HG03378 (cell line): Measurements from ENCODE around the gene NDST4.

ENCODE experiments used
- ATAC-seq: cut with Tn5 transposase; IDR thresholded peaks from one replicate; pipeline ENCODE4 v1.9.1; 2021; ENCODE audit warnings: mild to moderate bottlenecking, moderate library complexity; ENCODE audit not compliant: unreplicated experiment

Gene NDST4

DNA sequence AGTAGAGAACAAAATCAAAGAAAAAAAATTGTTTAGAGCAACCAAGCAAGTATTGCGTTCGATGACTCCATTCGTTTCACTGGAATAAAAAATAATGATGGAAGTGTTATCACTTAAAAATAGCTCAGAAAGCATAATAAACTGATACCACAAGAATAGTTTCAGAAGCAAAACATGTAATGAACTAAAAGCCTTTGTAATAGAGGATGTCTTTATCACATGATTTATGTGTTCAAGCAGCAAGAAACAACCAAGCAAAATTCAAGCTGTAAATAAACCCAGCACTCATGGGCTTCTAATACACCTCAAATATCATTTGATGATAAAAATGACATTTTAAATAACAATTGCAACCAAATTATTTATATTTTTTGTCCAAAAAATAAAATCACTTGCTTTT is 192.2 kb downstream of the NDST4 start:
- no peak for ATAC-seq

DNA sequence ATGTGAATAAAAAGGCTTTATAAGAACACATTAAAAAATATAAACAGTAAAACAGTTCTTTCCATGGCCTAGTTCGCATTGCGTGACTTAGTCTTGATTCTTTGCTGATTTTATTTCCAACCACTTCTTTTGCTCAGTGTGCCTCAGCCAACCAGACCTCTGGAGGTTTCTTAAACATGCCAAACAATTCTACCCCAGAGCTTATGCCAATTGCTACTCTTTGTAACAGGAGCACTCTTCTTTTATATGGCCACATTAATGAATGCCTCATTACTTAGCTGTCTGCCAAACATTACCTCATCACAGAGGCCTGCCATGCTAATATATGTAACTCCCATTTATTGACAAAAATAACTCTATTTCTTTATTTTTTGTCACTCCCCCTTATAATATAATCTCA is 202.3 kb downstream of the NDST4 start:
- ATAC-seq: no peak

DNA sequence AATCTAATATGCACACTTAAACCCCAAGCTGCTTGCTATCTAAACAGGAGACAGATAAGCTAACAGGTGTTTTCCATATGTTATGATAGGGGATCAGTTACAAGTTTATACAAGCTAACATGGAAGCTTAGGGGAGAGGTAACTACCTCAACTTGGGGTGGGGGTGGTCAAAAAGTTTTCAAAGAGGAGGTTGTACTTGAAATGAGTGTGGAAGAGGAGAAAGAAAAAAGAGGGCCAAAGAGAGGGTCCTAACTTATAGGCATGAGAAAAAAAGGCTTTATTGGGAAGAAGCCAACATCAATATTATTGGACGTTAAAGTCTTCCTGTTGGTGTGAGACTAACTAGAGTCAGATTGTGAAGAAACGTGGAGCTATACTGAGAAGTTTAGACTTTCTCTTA is 205.9 kb downstream of the NDST4 start:
- ATAC-seq: no peak

DNA sequence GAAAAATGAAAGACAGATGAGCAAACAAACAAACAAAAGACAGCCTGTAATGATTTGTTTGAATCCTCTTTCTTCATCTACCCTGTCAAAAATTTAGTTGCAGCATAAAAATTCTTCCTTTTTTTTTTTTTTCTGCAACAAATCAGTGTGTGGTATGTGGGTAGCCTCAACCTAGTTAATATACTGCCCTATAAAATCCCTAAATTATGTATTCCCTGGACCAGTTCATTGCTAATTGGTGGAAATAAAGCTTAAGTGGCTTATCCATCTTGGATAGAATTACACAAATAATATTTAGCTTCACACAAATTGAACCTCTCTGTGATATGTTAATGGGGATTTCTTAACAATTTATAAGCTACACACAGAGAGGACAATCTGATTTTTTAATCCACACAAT is 208.4 kb downstream of the NDST4 start:
- no peak for ATAC-seq

DNA sequence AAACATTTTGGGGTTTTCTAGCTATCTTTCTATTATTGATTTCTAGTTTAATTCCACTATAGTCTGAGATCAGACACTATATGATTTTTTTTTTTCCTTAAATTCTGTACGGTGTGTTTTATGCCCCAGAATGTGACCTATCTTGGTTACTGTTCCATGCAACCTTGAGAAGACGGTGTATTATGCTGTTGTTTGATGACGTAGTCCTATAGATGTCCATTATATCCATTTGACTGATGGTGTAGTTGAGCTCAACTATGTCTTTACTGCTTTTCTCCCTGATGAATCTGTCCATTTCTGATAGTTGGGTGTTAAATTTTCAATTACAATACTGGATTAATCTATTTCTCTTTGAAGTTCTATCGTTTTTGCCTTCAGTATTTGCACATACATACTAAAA is 212.5 kb downstream of the NDST4 start:
- no peak for ATAC-seq

DNA sequence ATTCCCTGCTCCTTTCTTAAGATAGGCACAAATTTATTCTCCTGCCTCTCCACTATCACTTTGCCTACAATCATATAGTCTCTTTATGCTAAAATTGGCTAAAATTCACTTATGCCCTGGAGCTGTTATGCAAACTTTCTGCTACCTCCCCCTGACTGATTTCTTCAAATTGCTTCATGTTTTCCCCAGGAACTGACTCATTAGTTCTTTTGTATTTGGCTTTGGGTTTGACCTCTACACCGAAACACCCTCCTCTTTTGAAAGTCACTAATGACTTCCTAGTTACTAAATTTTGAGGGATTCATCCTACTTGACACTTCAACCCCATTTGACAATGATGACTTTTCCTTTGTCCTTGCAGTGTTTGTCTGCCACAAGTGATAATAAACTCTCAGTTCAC is 222.6 kb downstream of the NDST4 start:
- ATAC-seq: no peak

DNA sequence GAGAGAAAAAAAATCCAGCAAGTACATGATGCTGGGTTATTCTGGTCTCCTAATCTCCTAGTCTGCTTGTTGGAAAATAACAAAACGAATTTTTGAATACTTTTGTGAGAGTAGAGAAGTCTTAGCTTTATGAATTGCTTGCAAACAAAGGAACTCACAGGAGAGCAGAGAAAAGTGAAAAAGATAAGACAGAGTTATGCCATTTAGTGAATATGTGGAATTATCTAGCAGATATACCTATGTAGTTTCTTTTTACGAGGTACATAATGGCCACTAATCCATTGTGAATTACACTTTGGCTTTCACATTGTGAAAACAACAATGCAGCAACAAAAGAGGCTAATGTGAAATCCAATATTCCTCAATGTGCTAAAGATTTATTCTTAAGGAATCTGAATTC is 226.7 kb downstream of the NDST4 start:
- no peak for ATAC-seq

DNA sequence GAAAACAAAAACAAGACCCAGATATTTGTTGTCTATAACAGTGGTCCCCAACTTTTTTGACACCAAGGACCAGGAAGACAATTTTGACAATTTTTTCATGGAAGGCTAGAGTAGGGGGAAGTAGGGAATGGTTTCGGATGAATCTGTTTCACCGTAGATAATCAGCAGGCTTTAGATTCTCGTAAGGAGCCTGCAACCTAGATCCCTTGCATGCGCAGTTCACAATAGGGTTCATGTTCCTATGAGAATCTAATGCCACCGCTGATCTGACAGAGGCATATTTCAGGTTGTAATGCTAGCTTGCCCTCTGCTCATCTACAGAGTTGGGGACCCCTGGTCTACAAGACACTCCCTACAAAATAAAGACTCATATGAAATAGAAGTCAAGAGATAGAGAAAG is 229.8 kb downstream of the NDST4 start:
- no peak for ATAC-seq

DNA sequence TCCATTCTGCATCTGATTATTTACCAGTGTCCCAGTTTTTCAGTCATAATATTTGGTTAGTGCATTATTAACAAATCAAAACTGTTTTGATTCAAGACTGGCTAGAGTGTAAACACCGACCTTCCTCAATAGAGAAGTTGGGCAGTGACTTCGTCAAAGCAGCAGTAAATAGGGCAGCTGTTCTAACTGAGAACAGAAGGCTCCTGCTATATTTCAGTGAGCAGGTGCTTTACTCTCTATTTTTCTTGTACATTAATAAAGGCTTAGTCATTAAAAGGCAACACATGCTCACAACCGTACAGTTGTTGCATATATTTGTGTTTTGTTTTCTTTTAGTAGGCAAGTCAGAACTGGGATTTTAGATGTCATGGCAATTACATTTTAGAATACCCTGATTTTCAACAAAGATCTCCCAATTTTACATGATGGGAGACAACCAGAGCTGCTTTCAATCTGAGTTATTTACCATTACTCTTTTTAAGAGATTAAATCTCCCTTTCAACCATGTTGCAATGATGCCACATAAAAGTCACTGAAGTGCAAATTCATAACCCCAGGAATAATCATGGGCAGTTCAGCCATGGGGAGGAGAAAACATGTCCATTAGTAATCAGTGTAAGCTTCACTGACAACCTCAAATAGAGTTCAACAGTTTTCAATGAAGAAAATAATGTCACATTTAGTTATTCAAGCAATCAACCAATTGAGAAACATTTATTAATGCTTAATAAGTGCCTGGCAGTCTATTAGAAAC is 233.3 kb downstream of the NDST4 start:
- no peak for ATAC-seq

DNA sequence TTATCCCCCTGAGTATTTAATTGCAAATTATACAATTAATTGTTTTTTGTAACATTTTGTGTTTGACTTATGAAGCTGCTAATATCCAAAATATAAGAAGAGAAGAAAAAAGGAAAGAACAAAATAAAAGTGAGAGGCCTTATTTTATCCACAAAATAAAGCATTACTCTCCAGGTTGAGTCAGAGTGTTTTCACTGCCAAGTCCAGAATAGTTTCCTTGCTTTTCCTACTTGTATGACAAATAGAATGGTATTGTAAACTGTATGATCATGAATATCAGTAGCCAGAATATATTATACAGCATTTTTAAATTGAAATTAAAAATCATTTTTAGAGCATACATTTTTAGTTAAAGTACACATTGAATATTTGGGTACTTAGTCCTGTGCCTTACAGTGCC is 237.8 kb downstream of the NDST4 start:
- no peak for ATAC-seq

DNA sequence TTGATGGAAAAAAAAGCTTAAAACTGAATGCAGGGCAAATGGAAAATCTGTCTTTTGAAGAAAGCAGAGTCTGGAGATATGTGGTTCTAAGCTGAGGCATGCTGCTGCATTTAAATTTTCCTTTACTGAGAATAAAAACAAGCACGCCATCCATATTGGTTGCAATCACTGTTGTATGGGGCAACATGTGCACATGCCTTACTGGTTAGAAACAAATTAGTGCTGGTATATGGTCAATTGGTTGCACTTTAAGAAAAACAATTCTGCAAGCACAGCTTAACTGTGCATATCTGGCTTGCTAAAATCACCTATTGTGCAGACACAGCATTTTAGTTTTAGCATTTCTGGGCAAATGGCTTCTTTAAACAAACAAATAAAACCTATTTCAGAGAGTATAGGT is 239.1 kb downstream of the NDST4 start:
- no peak for ATAC-seq

DNA sequence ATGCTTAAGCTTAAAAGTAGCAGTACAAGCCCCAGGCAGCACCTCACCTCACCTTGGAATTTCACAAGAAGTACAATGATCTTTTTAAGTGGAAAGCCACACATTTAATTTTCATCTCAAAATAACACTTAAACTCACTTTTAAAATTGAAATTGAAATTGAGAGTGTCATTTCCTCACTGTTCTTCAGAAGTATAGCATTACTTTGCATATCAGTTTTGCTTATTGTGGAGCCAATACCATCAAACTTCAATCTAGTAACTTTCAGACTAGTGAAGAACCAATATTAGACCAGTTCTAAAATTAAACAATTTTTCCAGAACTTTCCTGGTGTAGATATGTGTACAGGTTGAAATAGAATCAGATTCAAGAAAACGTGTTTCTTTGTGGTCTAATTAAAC is 242.4 kb downstream of the NDST4 start:
- no peak for ATAC-seq

DNA sequence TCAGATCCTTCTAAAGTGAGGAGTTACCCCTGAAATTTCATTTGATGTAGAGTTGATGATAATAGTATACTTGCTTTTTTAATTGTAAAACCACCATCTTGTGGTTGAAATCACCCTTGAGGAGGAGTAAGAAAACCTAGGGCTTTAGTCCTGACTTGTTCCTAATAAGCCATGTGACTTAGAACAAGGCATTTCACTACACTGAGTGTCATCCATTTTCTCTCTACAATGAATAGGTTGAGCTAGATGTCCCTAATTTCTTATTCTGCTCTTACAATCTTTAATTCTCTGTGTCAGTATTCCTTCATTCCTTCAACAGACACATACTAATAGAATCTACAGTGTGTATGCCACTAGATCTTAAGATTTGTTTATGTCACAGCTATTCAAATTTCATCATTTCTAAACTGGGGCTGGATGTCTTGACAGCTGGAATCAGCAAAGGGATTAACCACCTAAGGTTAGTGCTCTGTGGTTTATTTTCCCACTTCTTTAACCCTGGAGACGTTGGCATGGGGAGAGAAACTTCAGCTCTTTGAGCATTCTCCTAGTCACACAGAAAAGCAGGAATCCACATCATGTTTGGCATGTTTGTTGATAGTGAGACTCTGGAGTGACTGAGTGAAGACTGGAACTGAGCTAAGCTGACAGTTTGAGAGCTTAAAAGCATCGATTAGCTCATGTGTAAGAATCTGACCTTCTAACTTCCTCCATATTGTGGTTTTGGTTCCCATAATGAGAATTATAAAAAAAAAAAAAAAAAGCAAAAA is 246.3 kb downstream of the NDST4 start:
- ATAC-seq: peak; percentile 38

DNA sequence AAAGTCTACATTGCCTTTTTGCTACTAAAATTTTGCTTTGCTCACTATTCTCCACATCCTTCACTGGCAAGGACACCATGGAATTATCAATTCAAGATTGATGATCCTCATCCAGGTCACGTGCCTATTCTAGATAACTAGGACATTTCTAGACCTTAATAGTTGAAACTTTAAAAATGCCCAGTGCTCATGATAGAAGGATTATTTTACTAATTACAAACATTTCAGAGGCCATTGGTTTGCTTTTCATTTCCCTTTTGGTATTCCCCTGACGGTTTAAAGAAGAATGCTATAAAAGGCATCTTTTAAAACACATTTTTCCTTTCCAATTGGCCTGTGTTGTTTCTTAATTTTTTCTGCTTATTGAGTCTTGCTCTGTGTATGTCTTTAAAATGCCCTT is 249.4 kb downstream of the NDST4 start:
- ATAC-seq: no peak

DNA sequence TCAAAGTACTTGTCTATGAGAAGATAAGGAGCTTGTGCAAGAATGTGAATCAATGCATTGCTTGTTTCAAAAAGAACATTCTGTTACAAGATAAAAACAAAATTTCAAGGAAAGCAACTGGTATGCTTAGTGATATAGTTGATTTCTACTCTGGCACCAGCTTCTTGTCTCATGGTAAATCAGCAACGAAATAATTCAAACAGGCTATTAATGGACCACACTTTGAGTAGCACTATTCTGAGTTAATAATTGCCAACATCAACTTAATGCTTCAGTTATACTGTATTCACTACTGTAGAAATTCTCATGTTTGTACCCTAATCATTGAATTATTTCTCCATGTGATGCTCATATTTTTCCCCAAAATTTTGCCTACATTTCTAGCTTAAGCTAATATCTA is 252.6 kb downstream of the NDST4 start:
- ATAC-seq: no peak

DNA sequence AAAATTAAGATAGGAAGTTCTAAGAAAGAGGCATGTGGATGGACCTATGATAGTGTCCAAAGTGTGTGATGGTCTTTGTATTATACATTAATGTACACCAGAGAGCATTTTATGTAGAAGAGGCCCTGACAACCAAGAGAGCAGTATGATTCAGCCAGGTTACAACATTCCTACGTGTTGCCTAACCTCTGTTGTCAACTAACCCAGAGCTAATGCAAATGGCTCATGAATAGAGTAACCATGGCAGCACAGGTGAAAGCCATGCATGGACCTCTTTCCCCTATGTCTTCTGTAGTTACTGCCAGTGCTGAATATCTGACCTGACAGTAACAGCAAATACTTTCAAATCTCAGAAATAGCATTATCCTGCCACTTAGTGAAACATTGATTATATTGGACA is 255.6 kb downstream of the NDST4 start:
- no peak for ATAC-seq

DNA sequence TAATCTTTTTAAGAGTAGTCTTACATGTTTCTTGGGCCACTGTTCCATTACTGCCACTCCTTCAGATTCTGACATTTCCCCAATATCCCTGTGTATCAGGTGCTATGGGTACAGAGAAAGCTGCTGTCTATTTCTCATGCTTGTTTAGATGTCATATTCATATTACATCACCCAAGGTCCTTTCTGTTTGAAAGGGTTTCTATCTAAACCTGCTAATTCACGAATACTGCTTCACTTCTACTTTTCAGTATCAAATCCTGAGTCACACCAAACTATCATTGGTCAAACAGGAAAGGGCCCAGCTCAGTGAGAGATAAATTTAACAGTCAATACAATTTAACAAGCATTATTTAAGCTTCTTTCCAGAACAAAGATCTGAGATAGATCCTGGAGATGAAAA is 273.4 kb downstream of the NDST4 start:
- ATAC-seq: no peak

DNA sequence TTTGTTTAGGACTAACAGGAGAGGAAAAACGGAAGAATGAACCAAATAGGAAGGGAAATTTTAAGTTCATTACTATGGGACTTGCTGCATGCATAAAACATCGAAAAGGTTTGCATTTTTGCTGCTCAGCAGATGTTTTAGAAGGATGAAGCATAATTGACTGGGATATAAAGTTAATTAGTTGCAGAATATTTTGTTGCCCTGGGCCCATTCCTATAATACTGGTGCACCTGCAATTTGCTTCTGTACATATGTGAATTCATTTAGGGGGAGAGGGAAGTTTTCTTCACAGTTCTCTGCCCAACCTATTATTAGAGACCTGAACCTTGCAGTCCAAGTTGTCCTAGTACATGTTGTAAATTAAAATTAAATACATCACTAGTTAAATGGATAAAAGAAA is 282.8 kb downstream of the NDST4 start:
- no peak for ATAC-seq

DNA sequence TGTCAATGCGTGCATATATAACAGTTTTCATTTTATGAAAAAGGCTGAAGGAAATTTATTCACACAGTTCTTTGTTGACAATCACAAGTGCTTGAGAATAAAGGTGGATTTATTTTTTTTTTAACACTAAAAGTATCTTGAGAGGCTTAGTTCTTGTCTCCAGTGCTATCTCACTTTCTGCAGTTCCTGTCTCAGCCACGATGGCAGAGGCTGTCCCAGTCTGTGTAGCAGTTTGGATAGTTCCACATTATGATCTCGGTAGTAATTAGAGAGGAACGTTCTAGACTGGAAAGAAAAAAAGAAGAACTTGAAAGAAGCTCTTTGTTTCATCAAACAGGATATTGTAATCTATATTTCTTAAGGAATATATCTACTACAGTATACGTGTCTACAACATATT is 285.8 kb downstream of the NDST4 start:
- ATAC-seq: no peak

DNA sequence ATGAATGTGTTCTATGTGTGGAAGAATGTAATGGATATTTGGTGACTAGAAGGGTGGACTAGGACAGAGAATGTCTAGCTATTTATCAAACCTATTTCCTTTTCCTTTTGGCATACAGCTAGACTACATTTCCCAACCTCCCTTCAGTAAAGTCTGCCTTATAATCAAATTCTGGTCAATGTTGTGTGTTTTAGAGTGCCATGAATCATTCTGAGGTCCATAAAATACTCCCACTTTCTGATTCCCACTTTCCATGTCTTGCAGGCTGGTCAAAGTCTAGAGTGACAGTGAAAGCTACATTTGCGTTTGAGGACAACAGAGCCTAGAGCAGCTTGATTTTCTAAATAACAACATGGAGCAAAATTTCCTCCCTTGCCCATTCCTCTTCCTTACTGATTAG is 297.7 kb downstream of the NDST4 start:
- no peak for ATAC-seq

DNA sequence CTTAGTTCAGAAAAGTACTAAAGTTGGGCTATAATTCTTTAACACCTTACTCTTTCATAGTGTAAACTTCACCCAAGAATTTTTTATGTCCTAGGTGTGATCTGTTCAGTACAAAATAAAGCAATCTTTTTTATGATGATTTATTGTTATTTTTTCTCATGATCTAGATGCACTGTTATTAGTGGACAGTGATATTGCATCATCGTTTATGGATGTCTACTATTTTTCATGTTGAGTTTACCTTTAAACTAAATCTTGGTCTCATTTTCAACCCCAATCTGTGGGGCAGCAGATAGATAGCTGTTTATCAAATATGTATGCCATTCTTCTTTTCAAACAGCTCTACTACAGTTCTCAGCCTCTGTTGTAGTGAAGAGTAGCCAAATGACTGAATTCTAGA is 299.5 kb downstream of the NDST4 start:
- no peak for ATAC-seq

DNA sequence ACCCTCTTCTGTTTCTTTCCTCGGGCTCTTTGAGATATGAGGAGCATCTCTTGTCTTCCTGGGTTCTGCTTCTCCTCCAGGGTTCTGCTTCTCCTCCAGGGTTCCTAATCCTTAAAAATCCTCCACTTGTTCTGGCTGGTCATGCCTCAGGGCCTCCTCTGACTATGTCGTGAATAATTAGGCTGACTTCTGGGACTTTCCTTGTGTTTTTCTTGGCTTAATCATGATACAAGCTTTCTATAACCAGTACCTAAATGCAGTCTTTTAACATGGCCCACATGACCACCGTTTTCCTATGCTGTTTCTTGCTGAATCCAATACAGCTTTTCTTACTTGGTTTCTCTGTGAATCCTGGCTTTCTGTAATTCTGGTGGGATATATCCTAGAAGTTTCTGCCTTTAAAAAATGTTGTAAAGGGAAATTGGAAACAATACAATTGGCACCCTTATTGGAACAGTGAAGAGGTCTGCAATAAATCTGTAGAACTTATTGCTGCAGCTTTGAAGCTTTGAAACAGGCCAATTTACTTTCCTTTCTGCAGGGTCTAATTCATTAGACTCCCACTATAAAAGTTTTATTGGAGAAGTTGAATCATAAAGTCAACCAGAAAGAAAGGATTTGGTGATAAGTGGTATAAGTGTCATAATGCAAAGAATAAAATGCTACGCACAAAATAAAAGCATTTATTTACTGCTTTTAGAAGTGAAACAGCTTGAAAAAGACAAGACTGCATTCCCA is 301.7 kb downstream of the NDST4 start:
- no peak for ATAC-seq
